Prostate gland (tissue), 2 donors: ENCODE measurements around the gene DPP3.

Source experiments
- CTCF ChIP-seq, 4 experiments: fragments of 200-600 bp in 2 of 4; fragments of 450-650 bp in 2 of 4; sonication (generic) in 2 of 4; IDR thresholded peaks; 1 replicate in 3 of 4; 2 replicates in 1 of 4; pipeline ENCODE4 v1.5.1; 2016 to 2019; ENCODE audit warnings: antibody characterized with exemption in 4 of 4, mild to moderate bottlenecking in 2 of 4, moderate library complexity in 2 of 4
- POLR2A ChIP-seq: fragments of 450-650 bp; IDR thresholded peaks from one replicate; pipeline ENCODE4 v1.6.1; 2016; ENCODE audit warnings: antibody characterized with exemption, mild to moderate bottlenecking
- POLR2AphosphoS5 ChIP-seq: sonication (generic); formaldehyde crosslinking; IDR thresholded peaks from one replicate; pipeline ENCODE4 v1.6.1; 2017; ENCODE audit warnings: antibody characterized with exemption

GRCh38 chr11:66454247-66454646, 26.0 kb upstream of the DPP3 start:
- TF ChIP-seq POLR2AphosphoS5 (no peak), CTCF (IDR thresholded peaks at IDR 0.05) (no peak), POLR2A (no peak)
